Fibroblast of skin of scalp (primary cell): ENCODE results near the gene CFAP97D2. TPM values are rescaled to one million over a fixed set of nuclear protein-coding genes. Genes with fewer than 3 reads are reported as not detected.
"Not testable (repeated sequence)": the region's sequence is repeated elsewhere in the genome, so short reads cannot be mapped to it uniquely, and the experiment has no call there.

Experiments used
- DNase-seq: peaks from one replicate; pipeline ENCODE4 v3.0.0-alpha.2; 2013
- polyA plus RNA-seq, 2 experiments: library from polyadenylated mRNA; unstranded; fragments of 120-200 nt; gene quantifications; one replicate each; pipeline ENCODE4 v1.2.1, GENCODE V29; 2013; ENCODE audit not compliant: insufficient read length in 2 of 2

Gene CFAP97D2
- polyA plus RNA-seq (2013, experiment 1 of 2; ENCODE audit: insufficient read length), result not detected
- not detected for polyA plus RNA-seq (2013, experiment 2 of 2; ENCODE audit: insufficient read length)

- no peak for DNase-seq
Observed at GRCh38 chr13:114179087-114179658, at the start of gene CFAP97D2. CFAP97D2 (plus strand) TSS chr13:114179257; CDS start chr13:114179331, 74 bp downstream.

DNA sequence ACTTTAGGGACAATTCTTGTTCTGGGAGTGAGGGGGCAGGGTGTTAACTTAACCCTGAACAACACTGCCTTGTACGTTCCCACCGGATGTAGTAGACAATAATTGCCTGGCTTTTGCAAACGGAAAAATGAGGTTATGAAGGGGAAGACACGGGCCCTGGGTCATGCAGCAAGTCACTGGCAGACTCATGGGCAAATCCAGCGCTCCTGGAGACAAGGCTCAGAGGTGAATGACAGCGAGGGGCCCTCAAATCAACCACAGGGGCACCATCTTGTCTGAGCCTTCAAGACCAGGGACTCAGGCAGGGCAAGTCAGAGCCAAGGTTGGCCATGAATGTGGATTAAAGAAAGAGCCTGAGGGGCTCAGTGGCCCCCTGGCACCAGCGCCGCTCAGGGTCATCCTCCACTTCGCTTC is 49.4 kb upstream of the CFAP97D2 start:
- no peak for DNase-seq

DNA sequence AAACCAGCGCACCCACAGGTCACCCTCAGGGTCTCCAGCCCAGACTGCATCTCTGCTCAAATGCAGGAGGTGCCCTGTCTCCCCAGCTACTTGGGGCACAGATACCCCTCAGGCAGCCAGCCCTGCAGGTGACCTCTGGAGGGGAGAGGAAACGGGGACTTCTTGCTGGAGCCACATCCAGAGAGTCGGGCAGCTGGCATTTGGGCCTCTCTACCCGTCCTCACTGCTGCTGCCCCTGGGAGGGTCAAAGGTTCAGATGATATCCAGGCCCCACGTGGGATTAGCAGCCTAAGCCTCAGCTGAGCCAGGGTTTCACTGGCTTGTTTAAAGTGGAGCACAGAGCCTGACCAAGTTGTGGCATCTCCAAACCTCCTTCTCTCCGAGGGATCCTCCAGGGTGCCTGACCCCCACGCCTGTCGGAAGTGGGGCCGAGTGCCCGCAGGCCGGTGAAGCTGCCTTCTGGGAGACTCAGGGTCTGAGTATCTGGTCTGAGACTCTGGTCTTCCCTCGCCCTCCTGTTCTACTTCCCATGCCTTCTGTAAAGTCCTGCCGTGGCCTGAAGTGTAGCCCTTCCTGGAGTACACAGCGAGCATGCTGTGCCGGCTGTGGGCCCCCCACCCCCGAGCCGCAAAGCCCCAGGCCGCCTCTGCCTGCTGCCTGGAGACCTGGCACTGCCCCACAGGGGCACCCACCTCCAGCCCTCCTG is 48.8 kb upstream of the CFAP97D2 start:
- DNase-seq, result no peak

DNA sequence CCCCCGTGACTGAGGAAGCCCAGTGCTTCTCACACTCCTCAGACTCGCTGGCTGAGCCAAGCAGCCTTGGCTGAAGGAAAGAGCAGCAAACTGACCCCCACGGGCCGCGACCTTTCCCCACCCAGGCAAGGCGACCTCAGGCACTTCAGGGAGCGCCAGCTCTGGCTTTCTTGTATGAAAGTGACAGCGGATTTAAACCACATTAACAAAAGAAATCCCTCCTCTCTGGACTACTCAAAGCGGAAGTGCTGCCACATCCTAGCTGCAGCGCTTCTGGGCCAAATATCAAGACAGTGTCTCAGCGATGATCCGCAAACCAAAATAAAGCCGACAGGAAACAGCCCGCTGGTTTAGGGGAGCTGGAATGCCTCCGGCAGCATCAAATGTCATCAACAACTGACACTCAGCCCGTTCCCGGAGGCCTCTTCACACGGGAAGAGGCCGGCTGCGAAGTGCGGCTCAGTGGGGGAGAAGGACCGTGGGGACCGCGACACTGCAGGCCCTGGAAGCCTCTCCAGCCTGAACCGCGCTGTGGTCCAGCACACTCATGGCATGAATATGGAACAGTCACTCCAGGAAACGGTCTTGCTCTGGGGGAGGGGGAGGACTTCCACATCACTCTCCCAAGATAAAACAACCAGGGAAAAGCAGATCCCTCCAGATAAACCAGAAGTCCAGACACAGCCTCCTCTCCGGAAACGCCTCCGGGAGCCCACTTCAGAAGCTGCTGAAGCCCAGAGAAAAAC is 48.0 kb upstream of the CFAP97D2 start:
- peak; percentile 99 for DNase-seq

DNA sequence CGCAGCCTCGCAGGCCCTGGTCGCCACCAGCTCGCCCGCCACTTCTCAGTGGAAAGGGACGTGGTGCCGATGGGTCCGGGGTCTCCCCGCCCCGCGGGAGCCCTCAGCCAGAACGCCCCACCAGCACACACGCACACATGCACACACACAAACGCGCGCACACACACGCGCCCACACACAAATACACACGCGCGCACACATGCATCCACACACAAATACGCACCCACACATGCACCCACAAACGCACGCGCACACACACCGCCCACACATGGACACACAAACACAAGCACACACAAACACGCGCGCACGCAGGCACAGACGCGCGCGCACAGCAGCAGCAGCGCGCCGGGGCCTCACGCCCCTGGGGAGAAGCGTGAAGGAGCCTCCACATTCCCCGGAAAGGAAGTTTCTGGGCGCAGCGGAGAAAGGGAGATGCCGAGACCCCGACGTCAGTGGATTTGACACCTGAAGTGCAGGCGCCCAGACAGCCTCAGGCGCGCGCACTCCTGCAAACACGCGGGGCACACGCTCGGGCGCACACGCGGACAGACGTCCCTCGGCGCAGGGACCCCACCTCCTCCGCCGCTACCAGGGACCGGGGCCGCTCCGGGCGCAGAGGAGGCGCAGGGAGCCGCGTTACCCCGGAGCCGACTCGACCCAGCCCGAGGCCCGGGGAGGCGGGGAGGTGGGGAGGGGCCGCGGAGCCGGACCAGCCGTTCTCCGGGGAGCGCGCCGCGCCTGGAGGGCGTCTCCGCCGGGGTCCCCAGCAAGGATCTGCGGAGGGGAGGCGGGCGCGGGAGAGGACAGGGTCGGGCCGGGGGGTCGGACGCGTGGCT is 47.3 kb upstream of the CFAP97D2 start:
- peak; percentile 40 for DNase-seq

DNA sequence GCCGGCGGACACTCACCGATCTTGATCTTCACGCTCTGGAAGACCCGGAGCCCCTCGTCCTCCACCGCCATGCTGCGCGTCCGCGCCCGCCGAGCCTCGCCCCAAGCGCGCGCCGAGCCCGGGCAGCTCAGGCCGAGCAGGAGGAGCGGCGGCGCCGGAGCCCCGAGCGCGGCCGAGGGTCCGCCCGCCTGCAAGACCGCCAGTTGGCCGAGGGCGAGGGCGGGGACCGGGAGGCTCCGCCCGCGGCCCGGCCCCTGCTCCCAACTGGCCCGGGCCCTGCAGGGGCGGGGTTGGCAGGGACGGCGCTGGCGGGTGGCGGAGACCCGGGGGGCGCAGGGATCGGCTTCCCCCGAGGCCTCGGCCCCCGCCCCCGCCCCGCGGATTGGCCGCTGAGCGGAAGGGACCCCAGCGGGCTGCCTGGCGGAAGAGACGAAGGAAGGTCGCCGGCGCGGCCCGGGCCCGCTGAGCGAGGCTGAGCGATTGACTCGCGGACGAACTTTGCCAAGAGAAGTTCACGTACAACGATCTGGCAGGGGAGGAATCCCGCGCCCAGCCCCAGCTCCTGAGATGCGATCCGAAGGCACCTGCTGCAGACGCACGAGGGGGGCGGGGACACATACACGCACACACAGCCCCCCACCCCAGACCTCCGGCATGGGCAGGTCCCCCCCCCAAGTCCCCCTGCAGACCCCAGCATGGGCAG is 46.5 kb upstream of the CFAP97D2 start, which contains the start of gene RASA3:
TSS of gene RASA3 (minus strand) at position 205 of the 703 bp plus-strand sequence. CDS start at position 71, 134 bp downstream.
- DNase-seq, result peak; percentile 85

DNA sequence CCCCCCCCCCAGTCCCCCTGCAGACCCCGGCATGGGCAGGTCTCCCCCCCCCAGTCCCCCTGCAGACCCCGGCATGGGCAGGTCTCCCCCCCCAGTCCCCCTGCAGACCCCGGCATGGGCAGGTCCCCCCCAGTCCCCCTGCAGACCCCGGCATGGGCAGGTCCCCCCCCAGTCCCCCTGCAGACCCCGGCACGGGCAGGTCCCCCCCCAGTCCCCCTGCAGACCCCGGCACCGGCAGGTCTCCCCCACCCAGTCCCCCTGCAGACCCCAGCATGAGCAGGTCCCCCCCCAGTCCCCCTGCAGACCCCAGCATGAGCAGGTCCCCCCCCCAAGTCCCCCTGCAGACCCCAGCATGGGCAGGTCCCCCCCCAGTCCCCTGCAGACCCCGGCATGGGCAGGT is 45.9 kb upstream of the CFAP97D2 start:
- DNase-seq, result not testable (repeated sequence)

DNA sequence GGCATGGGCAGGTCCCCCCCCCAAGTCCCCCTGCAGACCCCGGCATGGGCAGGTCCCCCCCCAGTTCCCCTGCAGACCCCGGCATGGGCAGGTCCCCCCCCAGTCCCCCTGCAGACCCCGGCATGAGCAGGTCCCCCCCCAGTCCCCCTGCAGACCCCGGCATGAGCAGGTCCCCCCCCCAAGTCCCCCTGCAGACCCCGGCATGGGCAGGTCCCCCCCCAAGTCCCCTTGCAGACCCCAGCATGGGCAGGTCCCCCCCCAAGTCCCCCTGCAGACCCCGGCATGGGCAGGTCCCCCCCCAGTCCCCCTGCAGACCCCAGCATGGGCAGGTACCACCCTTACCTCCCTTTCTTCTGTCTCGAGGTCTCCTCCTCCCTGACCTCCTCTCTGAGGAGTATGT is 45.5 kb upstream of the CFAP97D2 start:
- DNase-seq, result not testable (repeated sequence)

DNA sequence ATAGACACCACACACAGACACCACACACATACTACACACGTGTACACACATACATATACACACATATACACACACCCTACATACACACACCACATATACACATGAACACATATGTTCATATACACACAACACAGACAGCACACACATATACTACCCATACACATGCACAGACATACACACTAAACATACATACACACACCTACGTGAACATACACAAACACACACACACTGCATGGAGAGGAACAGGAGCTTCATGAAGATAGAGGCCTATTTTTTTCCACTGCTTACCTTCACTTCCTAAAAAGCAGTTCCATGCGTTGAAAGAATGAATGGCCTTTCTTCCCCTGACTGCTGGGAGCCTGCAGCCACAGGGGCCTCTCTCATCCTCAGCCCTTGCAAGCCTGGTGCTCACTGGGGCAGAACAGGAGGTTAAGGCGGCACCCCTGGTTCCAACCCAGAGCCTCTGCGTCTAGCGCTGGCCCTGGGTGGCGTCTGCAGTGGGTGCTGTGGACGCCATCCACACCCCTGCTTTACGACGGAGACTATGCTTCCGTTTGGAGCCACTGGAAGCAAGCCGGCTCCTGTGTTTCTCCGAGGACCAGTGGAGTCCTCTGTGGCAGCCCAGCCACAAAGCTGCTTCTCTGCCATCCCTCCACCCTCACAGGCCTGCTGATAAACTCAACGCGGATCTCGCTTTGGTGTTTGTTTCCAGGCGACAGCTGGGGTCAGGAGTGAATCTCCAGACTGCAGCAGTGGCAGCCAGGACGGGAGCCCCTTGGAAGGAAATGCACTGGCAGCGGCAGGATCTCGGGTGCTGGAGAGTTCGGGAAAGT is 44.7 kb upstream of the CFAP97D2 start:
- DNase-seq, result no peak

DNA sequence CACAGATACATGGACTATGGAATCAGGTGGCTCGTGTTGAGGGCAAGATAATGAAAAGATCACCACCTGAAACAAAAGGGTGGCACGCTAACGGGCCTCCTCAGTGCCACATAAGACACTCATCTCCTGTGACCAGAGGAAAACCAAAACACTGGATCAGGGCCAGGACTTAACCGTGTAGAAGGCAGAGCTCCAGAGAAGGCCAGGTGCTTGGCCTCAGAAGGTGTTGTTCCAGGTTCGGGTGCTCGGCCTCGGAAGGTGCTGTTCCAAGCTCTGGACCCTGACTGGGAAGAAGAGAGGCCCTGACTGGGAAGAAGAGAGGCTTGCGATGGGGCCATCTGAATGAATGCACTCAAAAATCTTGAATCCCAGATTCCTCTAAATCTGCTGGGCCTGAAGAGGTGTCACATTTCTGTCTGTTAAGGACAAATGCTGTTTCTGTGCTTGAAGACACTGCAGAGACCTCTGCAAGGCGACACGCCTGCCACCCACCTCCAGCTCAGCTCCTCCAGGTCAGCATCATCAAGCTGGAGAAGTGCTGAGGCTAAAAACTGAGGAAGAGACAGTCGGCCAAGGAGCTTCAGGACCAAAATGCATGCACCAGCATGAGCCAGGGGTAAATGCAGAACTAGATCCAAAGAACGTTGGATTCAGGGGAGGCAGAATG is 44.0 kb upstream of the CFAP97D2 start:
- DNase-seq, result no peak

- DNase-seq, result no peak
Observed at GRCh38 chr13:114135731-114136171, 43.3 kb upstream of the CFAP97D2 start.

- no peak for DNase-seq
Observed at GRCh38 chr13:114136576-114136975, 42.5 kb upstream of the CFAP97D2 start.

- DNase-seq, result no peak
Observed at GRCh38 chr13:114140131-114140905, 38.7 kb upstream of the CFAP97D2 start.

DNA sequence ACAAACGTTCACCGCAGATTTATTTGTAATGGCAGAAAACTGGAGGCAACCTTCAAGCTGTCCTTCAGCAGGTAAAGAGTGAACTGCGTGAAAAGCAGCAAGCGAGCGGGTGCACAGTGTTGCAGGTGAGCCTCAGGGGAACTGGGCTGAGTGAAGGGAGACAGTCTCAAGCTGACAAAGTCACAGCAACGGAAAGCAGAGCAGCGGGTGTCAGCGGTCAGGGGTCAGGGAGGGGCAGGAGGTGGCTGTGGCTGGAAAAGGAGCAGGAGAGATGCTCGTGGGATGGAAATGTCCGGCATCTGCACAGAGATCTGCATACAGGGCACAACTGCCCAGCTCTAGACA is 38.2 kb upstream of the CFAP97D2 start:
- DNase-seq, result no peak

DNA sequence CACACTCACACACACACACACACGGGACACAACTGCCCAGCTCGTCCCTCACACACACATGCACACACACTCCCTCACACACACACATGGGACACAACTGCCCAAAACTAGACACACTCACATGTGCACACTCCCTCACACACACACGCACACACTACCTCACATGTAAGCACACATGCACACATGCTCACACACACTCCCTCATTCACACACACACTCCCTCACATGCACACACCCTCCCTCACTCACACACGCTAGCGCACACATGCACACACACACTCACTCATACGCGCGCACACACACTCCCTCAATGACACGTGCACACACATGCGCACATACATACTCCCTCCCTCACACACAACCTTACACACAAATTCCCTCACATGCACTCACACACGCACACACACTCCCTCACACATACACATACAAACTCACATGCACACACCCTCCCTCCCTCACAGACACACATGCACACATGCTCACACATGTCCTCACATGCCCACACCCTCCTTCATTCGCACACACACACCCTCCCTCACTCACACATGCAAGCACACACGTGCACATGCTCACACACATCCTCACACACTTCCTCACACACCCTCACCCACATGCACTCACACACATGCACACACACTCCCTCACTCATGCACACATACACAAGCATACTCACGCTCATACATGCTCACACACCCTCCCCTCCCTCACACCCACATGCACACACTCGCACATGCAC is 37.6 kb upstream of the CFAP97D2 start:
- DNase-seq, result no peak

DNA sequence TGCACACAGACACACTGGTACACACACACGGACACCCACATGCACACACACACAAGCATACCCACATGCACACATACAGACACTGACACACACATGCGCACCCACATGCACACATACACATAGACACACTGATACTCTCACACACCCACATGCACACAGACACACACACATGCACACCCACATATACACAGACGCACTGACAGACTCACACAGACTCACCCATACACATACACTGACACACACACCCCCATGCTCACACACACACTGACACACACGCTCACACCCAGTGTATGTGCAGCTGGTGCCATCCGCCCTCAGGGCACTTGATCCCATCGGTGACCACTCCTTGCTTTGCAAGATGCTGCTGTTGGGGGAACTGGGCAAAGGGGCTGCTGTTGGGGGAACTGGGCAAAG is 36.9 kb upstream of the CFAP97D2 start:
- DNase-seq, result no peak

DNA sequence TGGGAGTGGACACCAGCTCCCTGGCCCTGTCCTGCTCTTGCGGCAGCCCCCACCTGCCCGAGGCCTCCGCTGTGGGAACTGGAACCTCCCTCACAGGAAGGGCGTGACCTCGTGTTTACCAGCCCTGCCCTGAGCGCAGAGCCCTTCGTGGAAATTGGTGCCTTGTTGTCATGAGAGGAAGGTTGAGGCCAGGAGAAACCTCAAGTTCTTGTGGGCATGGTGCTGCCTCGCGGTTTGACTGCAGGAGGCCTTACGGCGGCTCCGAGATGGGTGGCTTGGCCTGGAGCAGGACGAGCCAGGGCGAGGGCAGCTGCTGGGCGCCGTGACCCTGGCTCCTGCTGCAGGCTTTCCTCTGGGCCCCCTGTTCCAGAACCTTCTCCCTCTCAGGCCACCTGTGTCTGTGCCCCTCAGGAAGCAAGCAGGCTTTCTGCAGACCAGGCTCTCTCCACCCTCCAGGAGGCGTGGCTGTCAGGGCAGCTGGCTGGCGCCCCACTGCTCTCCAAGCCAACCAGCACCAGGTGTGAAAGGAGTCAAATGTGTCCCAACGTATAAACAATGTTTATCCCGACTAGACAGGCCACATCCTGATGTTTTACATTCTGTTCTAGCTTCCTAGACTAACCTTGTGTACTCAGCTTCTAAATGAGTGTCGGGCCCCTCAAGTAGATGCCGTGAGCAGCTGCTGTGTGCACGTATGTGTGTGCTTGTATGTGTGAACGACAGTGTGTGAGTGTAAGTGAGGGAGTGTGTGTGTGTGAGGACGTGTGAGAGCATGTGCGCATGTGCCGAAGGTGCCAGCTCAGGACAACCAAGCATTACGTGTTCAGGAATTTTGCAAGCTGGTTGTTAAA is 36.2 kb upstream of the CFAP97D2 start:
- DNase-seq, result no peak
